H1 (cell line): ENCODE measurements around the gene COL6A3.

Experiments
- ATF2 ChIP-seq: IDR thresholded peaks from 2 replicates; pipeline ENCODE4 v1.6.1; 2012; ENCODE audit warnings: low read length, inconsistent platforms
- CTCF ChIP-seq, 3 experiments: IDR thresholded peaks; 1 replicate in 2 of 3; 2 replicates in 1 of 3; pipeline versions ENCODE4 v1.5.1 to v1.6.1; 2011; ENCODE audit warnings: low read length in 3 of 3, mild to moderate bottlenecking in 3 of 3, inconsistent platforms in 2 of 3, low read depth in 1 of 3, moderate library complexity in 1 of 3; ENCODE audit not compliant: insufficient read depth in 1 of 3; ENCODE audit errors: control extremely low read depth in 1 of 3
- EZH2 ChIP-seq: fragments of 200-600 bp; sonication (generic); IDR thresholded peaks from 2 replicates; pipeline ENCODE4 v1.7.1; 2012; ENCODE audit warnings: low read depth, mild to moderate bottlenecking, moderate library complexity, low read length, inconsistent platforms; ENCODE audit not compliant: severe bottlenecking
- GTF2F1 ChIP-seq: IDR thresholded peaks from 2 replicates; pipeline ENCODE4 v1.6.1; 2012; ENCODE audit warnings: low read depth, low read length, improper control_type of control experiment, borderline replicate concordance
- MAX ChIP-seq: IDR thresholded peaks from 2 replicates; pipeline ENCODE4 v1.6.1; 2012; ENCODE audit warnings: inconsistent platforms
- NANOG ChIP-seq: IDR thresholded peaks from 2 replicates; pipeline ENCODE4 v1.6.1; 2011; ENCODE audit warnings: low read length, low read depth, mild to moderate bottlenecking, inconsistent platforms; ENCODE audit not compliant: insufficient read depth, poor library complexity, severe bottlenecking
- POLR2A ChIP-seq, 2 experiments: IDR thresholded peaks; 1 replicate in 1 of 2; 2 replicates in 1 of 2; pipeline ENCODE4 v1.6.1; 2011; ENCODE audit warnings: low read depth in 2 of 2, low read length in 2 of 2, mild to moderate bottlenecking in 2 of 2; ENCODE audit errors: control extremely low read depth in 1 of 2
- POLR2AphosphoS5 ChIP-seq: IDR thresholded peaks from 2 replicates; pipeline ENCODE4 v1.6.1; 2011; ENCODE audit warnings: low read depth, low read length
- RAD21 ChIP-seq, 2 experiments: IDR thresholded peaks in 1 of 2; conservative IDR thresholded peaks in 1 of 2; 2 replicates each; pipeline ENCODE4 v1.6.1; 2011; ENCODE audit warnings: low read depth in 2 of 2, low read length in 2 of 2, improper control_type of control experiment in 1 of 2, inconsistent platforms in 1 of 2, mild to moderate bottlenecking in 1 of 2, moderate library complexity in 1 of 2
- TAF7 ChIP-seq: optimal IDR thresholded peaks from 2 replicates; pipeline ENCODE3; 2011; ENCODE audit warnings: low read depth, mild to moderate bottlenecking, inconsistent platforms, low read length, moderate library complexity, borderline replicate concordance
- TEAD4 ChIP-seq: IDR thresholded peaks from 2 replicates; pipeline ENCODE4 v1.6.1; 2012; ENCODE audit warnings: low read depth, low read length, inconsistent platforms, mixed read lengths
- ZNF274 ChIP-seq: IDR thresholded peaks from 2 replicates; pipeline ENCODE4 v1.7.0; 2012; ENCODE audit warnings: low read length, borderline replicate concordance; ENCODE audit errors: extremely low read depth
- TF ChIP-seq, protein P1 (sequence below): IDR thresholded peaks from 2 replicates; pipeline ENCODE4 v1.6.1; 2011; ENCODE audit warnings: low read depth, mild to moderate bottlenecking, low read length; ENCODE audit not compliant: insufficient read depth

- no peak for TF ChIP-seq RAD21 (IDR thresholded peaks at IDR 0.05 in 1 of 2, conservative IDR thresholded peaks at IDR 0.05 in 1 of 2; ENCODE audit: low read depth in 2 of 2, low read length in 2 of 2)
- TF ChIP-seq POLR2A (IDR thresholded peaks at IDR 0.05; ENCODE audit: control extremely low read depth in 1 of 2, low read depth in 2 of 2, low read length in 2 of 2): no peak
- no peak for TF ChIP-seq POLR2AphosphoS5
- TF ChIP-seq CTCF (IDR thresholded peaks at IDR 0.05; ENCODE audit: control extremely low read depth in 1 of 3, insufficient read depth in 1 of 3, low read depth in 1 of 3, low read length in 3 of 3): no peak
- TF ChIP-seq, protein P1, sequence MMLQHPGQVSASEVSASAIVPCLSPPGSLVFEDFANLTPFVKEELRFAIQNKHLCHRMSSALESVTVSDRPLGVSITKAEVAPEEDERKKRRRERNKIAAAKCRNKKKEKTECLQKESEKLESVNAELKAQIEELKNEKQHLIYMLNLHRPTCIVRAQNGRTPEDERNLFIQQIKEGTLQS: no peak
- TF ChIP-seq ZNF274: no peak
- no peak for TF ChIP-seq EZH2
- TF ChIP-seq TAF7: no peak
- no peak for TF ChIP-seq MAX
- TF ChIP-seq TEAD4: no peak
- TF ChIP-seq ATF2: no peak
- no peak for TF ChIP-seq NANOG
- TF ChIP-seq GTF2F1: no peak
Observed at GRCh38 chr2:237423891-237424290, 9.9 kb upstream of the COL6A3 start.
